Neural cell (in vitro differentiated cells): Measurements from ENCODE around the gene EYA4. TPM values are rescaled to one million over a fixed set of nuclear protein-coding genes. Genes with fewer than 3 reads are reported as not detected.

Experiments used
- H2AFZ ChIP-seq: fragments of 200-600, 300-800 bp; sonication (generic), shearing (Covaris generic); 2 replicates; pipeline ENCODE4 v1.6.0; 2014; ENCODE audit warnings: low read depth, mild to moderate bottlenecking, antibody characterized with exemption, low read length, moderate library complexity
- H3F3A ChIP-seq: fragments of 200-600 bp; shearing (Covaris generic); 2 replicates; pipeline ENCODE4 v1.6.1; 2016; ENCODE audit warnings: mild to moderate bottlenecking, moderate library complexity, mixed read lengths, antibody characterized with exemption, low read length; ENCODE audit not compliant: insufficient read depth, poor library complexity, severe bottlenecking
- H3K27ac ChIP-seq: fragments of 200-600, 300-800 bp; sonication (generic), shearing (Covaris generic); 2 replicates; pipeline ENCODE4 v1.5.1; 2014; ENCODE audit warnings: mild to moderate bottlenecking, low read length, moderate library complexity
- H3K27me3 ChIP-seq: fragments of 300-800, 200-600 bp; sonication (generic), shearing (Covaris generic); 2 replicates; pipeline ENCODE4 v1.6.0; 2014; ENCODE audit warnings: mild to moderate bottlenecking, low read depth, low read length, moderate library complexity; ENCODE audit not compliant: insufficient read depth
- H3K36me3 ChIP-seq: fragments of 300-800, 200-600 bp; sonication (generic), shearing (Covaris generic); 2 replicates; pipeline ENCODE4 v1.5.1; 2014; ENCODE audit warnings: mild to moderate bottlenecking, antibody characterized with exemption, low read length, moderate library complexity; ENCODE audit not compliant: insufficient read depth
- H3K4me2 ChIP-seq: fragments of 300-800, 200-600 bp; sonication (generic), shearing (Covaris generic); 2 replicates; pipeline ENCODE4 v1.6.0; 2014; ENCODE audit warnings: mild to moderate bottlenecking, low read length
- H3K4me3 ChIP-seq: fragments of 300-800, 200-600 bp; sonication (generic), shearing (Covaris generic); 2 replicates; pipeline ENCODE4 v1.5.1; 2014; ENCODE audit warnings: mild to moderate bottlenecking, low read length, moderate library complexity
- H3K79me2 ChIP-seq: fragments of 200-600 bp; shearing (Covaris generic); replicated peaks from 2 replicates; pipeline ENCODE4 v1.6.0; 2014; ENCODE audit warnings: mild to moderate bottlenecking, low read length, moderate library complexity; ENCODE audit not compliant: insufficient read depth
- H3K9ac ChIP-seq: fragments of 300-800, 200-600 bp; sonication (generic), shearing (Covaris generic); 2 replicates; pipeline ENCODE4 v1.6.1; 2016; ENCODE audit warnings: mild to moderate bottlenecking, low read length, mixed read lengths
- H3K9me2 ChIP-seq: fragments of 200-600 bp; shearing (Covaris generic); 2 replicates; pipeline ENCODE4 v1.6.1; 2016; ENCODE audit warnings: mild to moderate bottlenecking, low read length, mixed read lengths; ENCODE audit not compliant: insufficient read depth
- H3K9me3 ChIP-seq: fragments of 200-600, 300-800 bp; sonication (generic), shearing (Covaris generic); 2 replicates; pipeline ENCODE4 v1.6.1; 2016; ENCODE audit warnings: mild to moderate bottlenecking, mixed run types, low read length, moderate library complexity, mixed read lengths
- H4K20me1 ChIP-seq: fragments of 200-600 bp; shearing (Covaris generic); 2 replicates; pipeline ENCODE4 v1.6.1; 2016; ENCODE audit warnings: mild to moderate bottlenecking, mixed run types; ENCODE audit not compliant: insufficient read depth
- CTCF ChIP-seq: fragments of 450-650 bp; IDR thresholded peaks from 2 replicates; pipeline ENCODE4 v1.5.1; 2014; ENCODE audit warnings: antibody characterized with exemption, mild to moderate bottlenecking, moderate library complexity; ENCODE audit not compliant: poor library complexity, severe bottlenecking
- EP300 ChIP-seq: fragments of 450-650 bp; conservative IDR thresholded peaks from 2 replicates; pipeline ENCODE4 v1.6.1; 2014; ENCODE audit warnings: antibody characterized with exemption, mild to moderate bottlenecking, moderate library complexity; ENCODE audit not compliant: poor library complexity, severe bottlenecking
- EZH2 ChIP-seq: fragments of 200-600, 300-800 bp; shearing (Covaris generic), sonication (generic); IDR thresholded peaks from 2 replicates; pipeline ENCODE4 v1.6.1; 2014; ENCODE audit warnings: antibody characterized with exemption, low read length, borderline replicate concordance, mild to moderate bottlenecking; ENCODE audit not compliant: insufficient read depth, poor library complexity, severe bottlenecking
- MXI1 ChIP-seq: fragments of 450-650 bp; conservative IDR thresholded peaks from 2 replicates; pipeline ENCODE4 v1.6.1; 2014; ENCODE audit warnings: antibody characterized with exemption, mild to moderate bottlenecking; ENCODE audit not compliant: poor library complexity, severe bottlenecking
- POLR2AphosphoS5 ChIP-seq: IDR thresholded peaks from 2 replicates; pipeline ENCODE4 v1.6.1; 2012
- RAD21 ChIP-seq: fragments of 450-650 bp; conservative IDR thresholded peaks from 2 replicates; pipeline ENCODE4 v1.6.1; 2014; ENCODE audit warnings: antibody characterized with exemption, mild to moderate bottlenecking, moderate library complexity
- REST ChIP-seq: IDR thresholded peaks from 2 replicates; pipeline ENCODE4 v1.6.1; 2012; ENCODE audit warnings: borderline replicate concordance
- SMC3 ChIP-seq: fragments of 450-650 bp; conservative IDR thresholded peaks from 2 replicates; pipeline ENCODE4 v1.6.1; 2014; ENCODE audit warnings: antibody characterized with exemption, mild to moderate bottlenecking, moderate library complexity; ENCODE audit not compliant: poor library complexity
- TAF1 ChIP-seq: IDR thresholded peaks from 2 replicates; pipeline ENCODE4 v1.6.1; 2012; ENCODE audit warnings: low read depth
- polyA plus RNA-seq: library from polyadenylated mRNA; depleted of rRNA; stranded (reverse); fragments of >200 nt; gene quantifications from 2 replicates; pipeline ENCODE4 v1.2.3, GENCODE V29; 2014

The EYA4 gene
- polyA plus RNA-seq, 1 donor from 2014 or later = 2.6 TPM

GRCh38 chr6:133526436-133526835, 285.3 kb downstream of the EYA4 start:
- H3K9ac ChIP-seq = no peak overlapping the region
- no peaks in the 10 kb centered on the region for H3F3A ChIP-seq
- no peaks in the 10 kb centered on the region for H3K36me3 ChIP-seq
- H3K9me3 ChIP-seq = no peaks in the 10 kb centered on the region
- no peaks in the 10 kb centered on the region for H3K27me3 ChIP-seq
- no peak overlapping the region for H2AFZ ChIP-seq
- no peak for TF ChIP-seq RAD21
- TF ChIP-seq EP300 = no peak
- no peak for TF ChIP-seq POLR2AphosphoS5
- TF ChIP-seq SMC3 = no peak
- no peak for TF ChIP-seq EZH2
- TF ChIP-seq MXI1 = no peak
- TF ChIP-seq REST = no peak
- no peak overlapping the region for H3K4me2 ChIP-seq
- H3K79me2 ChIP-seq = no peaks in the 10 kb centered on the region
- no peak overlapping the region for H3K27ac ChIP-seq
- no peaks in the 10 kb centered on the region for H4K20me1 ChIP-seq
- no peak overlapping the region for H3K4me3 ChIP-seq
- H3K9me2 ChIP-seq = no peaks in the 10 kb centered on the region

- no peak overlapping the region for H2AFZ ChIP-seq
- no peak for TF ChIP-seq POLR2AphosphoS5
- TF ChIP-seq EZH2 = no peak
- TF ChIP-seq SMC3 = no peak
- TF ChIP-seq MXI1 = no peak
- TF ChIP-seq CTCF = no peak
- no peak for TF ChIP-seq REST
- no peak for TF ChIP-seq RAD21
- no peak for TF ChIP-seq EP300
- no peak for TF ChIP-seq TAF1
- no peaks in the 10 kb centered on the region for H3K27me3 ChIP-seq
- H3K36me3 ChIP-seq = no peaks in the 10 kb centered on the region
- H3K4me2 ChIP-seq = no peak overlapping the region
- no peak overlapping the region for H3K27ac ChIP-seq
- H3K79me2 ChIP-seq = no peaks in the 10 kb centered on the region
- H4K20me1 ChIP-seq = no peaks in the 10 kb centered on the region
- H3K4me3 ChIP-seq = no peak overlapping the region
- H3K9me3 ChIP-seq = no peaks in the 10 kb centered on the region
- H3F3A ChIP-seq = no peaks in the 10 kb centered on the region
- no peak overlapping the region for H3K9ac ChIP-seq
- H3K9me2 ChIP-seq = no peaks in the 10 kb centered on the region
These were observed 287.4 kb downstream of the EYA4 start for GRCh38 chr6:133528566-133528965.
